SK-N-SH treated with all-trans-retinoic acid at 6 μM for 48 hours (cell line): ENCODE results near the gene SRM.
A peak's percentile ranks its signal among the peaks of the same experiment; 100 is the strongest.
"Not testable (repeated sequence)": the region's sequence is repeated elsewhere in the genome, so short reads cannot be mapped to it uniquely, and the experiment has no call there.

Experiments
- ATAC-seq: fragments of 200-7000 bp; cut with Tn5 transposase; 3 replicates; pipeline ENCODE4 v1.9.1; 2020; ENCODE audit warnings: mild to moderate bottlenecking, moderate library complexity
- ARNTL ChIP-seq: fragments of 450-650 bp; formaldehyde crosslinking; IDR thresholded peaks from 2 replicates; pipeline ENCODE4 v1.5.0; 2020; ENCODE audit warnings: low read depth, mild to moderate bottlenecking, moderate library complexity, borderline replicate concordance
- CREB5 ChIP-seq: fragments of 250-450 bp; sonication (Bioruptor Pico); IDR thresholded peaks from 2 replicates; pipeline ENCODE4 v1.5.1; 2020; ENCODE audit warnings: low read depth, mild to moderate bottlenecking, moderate library complexity
- CSDC2 ChIP-seq: fragments of 250-450 bp; sonication (Bioruptor Pico); IDR thresholded peaks from 2 replicates; pipeline ENCODE4 v1.5.0; 2020; ENCODE audit warnings: mild to moderate bottlenecking, moderate library complexity
- ESRRG ChIP-seq: fragments of 250-450 bp; sonication (Bioruptor Pico); IDR thresholded peaks from 2 replicates; pipeline ENCODE4 v1.6.1; 2021; ENCODE audit warnings: mild to moderate bottlenecking
- GLIS3 ChIP-seq: fragments of 250-450 bp; sonication (Bioruptor Pico); IDR thresholded peaks from 2 replicates; pipeline ENCODE4 v1.5.0; 2020; ENCODE audit warnings: mild to moderate bottlenecking, moderate library complexity
- OSR1 ChIP-seq: fragments of 250-450 bp; sonication (Bioruptor Pico); IDR thresholded peaks from 2 replicates; pipeline ENCODE4 v1.8.0; 2022; ENCODE audit warnings: moderate library complexity, mild to moderate bottlenecking, inconsistent platforms
- PATZ1 ChIP-seq: fragments of 250-450 bp; sonication (Bioruptor Pico); IDR thresholded peaks from 2 replicates; pipeline ENCODE4 v1.8.0; 2020; ENCODE audit warnings: mild to moderate bottlenecking, moderate library complexity, borderline replicate concordance
- POU6F1 ChIP-seq: fragments of 250-450 bp; sonication (Bioruptor Pico); IDR thresholded peaks from 2 replicates; pipeline ENCODE4 v1.8.0; 2021; ENCODE audit warnings: low read depth, mild to moderate bottlenecking, moderate library complexity, borderline replicate concordance
- PPARA ChIP-seq: fragments of 250-450 bp; sonication (Bioruptor Pico); IDR thresholded peaks from 2 replicates; pipeline ENCODE4 v1.5.0; 2020; ENCODE audit warnings: mild to moderate bottlenecking, borderline replicate concordance
- RARB ChIP-seq: fragments of 250-450 bp; sonication (Bioruptor Pico); IDR thresholded peaks from 2 replicates; pipeline ENCODE4 v1.8.0; 2021; ENCODE audit warnings: mild to moderate bottlenecking, moderate library complexity
- SNAI2 ChIP-seq: fragments of 250-450 bp; sonication (Bioruptor Pico); IDR thresholded peaks from 2 replicates; pipeline ENCODE4 v1.5.0; 2020; ENCODE audit warnings: mild to moderate bottlenecking, moderate library complexity
- TOX ChIP-seq: fragments of 250-450 bp; sonication (Bioruptor Pico); IDR thresholded peaks from 2 replicates; pipeline ENCODE4 v1.8.0; 2021; ENCODE audit warnings: mild to moderate bottlenecking, moderate library complexity, borderline replicate concordance
- ZC3H10 ChIP-seq: fragments of 250-450 bp; sonication (Bioruptor Pico); IDR thresholded peaks from 2 replicates; pipeline ENCODE4 v1.5.1; 2021; ENCODE audit warnings: mild to moderate bottlenecking, moderate library complexity
- ZFP3 ChIP-seq: fragments of 250-450 bp; sonication (Bioruptor Pico); IDR thresholded peaks from 2 replicates; pipeline ENCODE4 v1.5.0; 2020; ENCODE audit warnings: mild to moderate bottlenecking, moderate library complexity
- ZFP30 ChIP-seq: fragments of 450-650 bp; formaldehyde crosslinking; IDR thresholded peaks from 2 replicates; pipeline ENCODE4 v1.5.0; 2022; ENCODE audit warnings: mild to moderate bottlenecking, moderate library complexity
- ZNF565 ChIP-seq: fragments of 450-650 bp; formaldehyde crosslinking; conservative IDR thresholded peaks from 2 replicates; pipeline ENCODE4 v1.5.0; 2020; ENCODE audit warnings: low read depth, mild to moderate bottlenecking, moderate library complexity
- ZNF70 ChIP-seq: fragments of 450-650 bp; formaldehyde crosslinking; IDR thresholded peaks from 2 replicates; pipeline ENCODE4 v1.5.0; 2020; ENCODE audit warnings: mild to moderate bottlenecking, moderate library complexity
- ZNF8 ChIP-seq: fragments of 450-650 bp; formaldehyde crosslinking; IDR thresholded peaks from 2 replicates; pipeline ENCODE4 v1.5.0; 2020; ENCODE audit warnings: mild to moderate bottlenecking, moderate library complexity

Gene SRM

GRCh38 chr1:11037019-11037739 lies 22.6 kb downstream of the SRM start:
- not testable (repeated sequence) for ATAC-seq

GRCh38 chr1:11031624-11032262 lies 28.1 kb downstream of the SRM start:
- ATAC-seq, result peak; percentile 11; the same call in 2 of the 3 replicates
- TF ChIP-seq ZFP3, result no peak

- TF ChIP-seq ZNF565 (CRISPR knock-in tag) (no peak), POU6F1 (no peak)
- no peak for ATAC-seq
These were observed 29.0 kb downstream of the SRM start for GRCh38 chr1:11030865-11031264.

GRCh38 chr1:11028018-11028417 lies 31.8 kb downstream of the SRM start:
- ATAC-seq, result no peak
- TF ChIP-seq ARNTL (CRISPR knock-in tag), result no peak
- no peak for TF ChIP-seq PATZ1 (CRISPR knock-in tag)
- no peak for TF ChIP-seq ZFP30

GRCh38 chr1:11027316-11027715 lies 32.5 kb downstream of the SRM start:
- no peak for TF ChIP-seq GLIS3 (CRISPR knock-in tag)
- TF ChIP-seq, all 23 proteins: peak for 0
- ATAC-seq, result no peak

- no peak for TF ChIP-seq ARNTL (CRISPR knock-in tag)
- no peak for TF ChIP-seq ZNF565 (CRISPR knock-in tag)
- no peak for TF ChIP-seq ZFP30
- no peak for TF ChIP-seq ESRRG
- no peak for TF ChIP-seq CREB5 (CRISPR knock-in tag)
- TF ChIP-seq PPARA, result no peak
- no peak for TF ChIP-seq ZNF8
- ATAC-seq, result no peak; the same call in 2 of the 3 replicates
These were observed 32.9 kb downstream of the SRM start for GRCh38 chr1:11026903-11027302.

- no peak for ATAC-seq
- TF ChIP-seq OSR1 (CRISPR knock-in tag), result no peak
- no peak for TF ChIP-seq PPARA
These were observed 33.8 kb downstream of the SRM start for GRCh38 chr1:11026052-11026451.

- ATAC-seq, result no peak
- no peak for TF ChIP-seq ZNF565 (CRISPR knock-in tag)
- no peak for TF ChIP-seq ESRRG
- TF ChIP-seq ZC3H10, result 0 out of 2 replicates have a peak, but pooled peaks have one; percentile 20
These were observed 34.2 kb downstream of the SRM start for GRCh38 chr1:11025618-11026017.

GRCh38 chr1:11024874-11025203 lies 35.0 kb downstream of the SRM start:
- no peak for ATAC-seq
- TF ChIP-seq ZNF8, result no peak
- TF ChIP-seq ZNF70 (CRISPR knock-in tag), result no peak
- TF ChIP-seq SNAI2 (CRISPR knock-in tag), result no peak
- TF ChIP-seq TOX (CRISPR knock-in tag), result no peak
- TF ChIP-seq CSDC2 (CRISPR knock-in tag), result no peak
- no peak for TF ChIP-seq PATZ1 (CRISPR knock-in tag)
- TF ChIP-seq ZFP30, result no peak
- TF ChIP-seq ZC3H10, result no peak
- TF ChIP-seq PPARA, result no peak
- no peak for TF ChIP-seq OSR1 (CRISPR knock-in tag)
- no peak for TF ChIP-seq ZNF565 (CRISPR knock-in tag)
- no peak for TF ChIP-seq RARB
